Cardiac ventricle fibroblast (primary cell): ENCODE measurements around the gene CTNNBL1. TPM values are rescaled to one million over a fixed set of nuclear protein-coding genes. Genes with fewer than 3 reads are reported as not detected.

Source experiments
- total RNA-seq: library from RNA; depleted of rRNA; stranded (reverse); fragments of >200 nt; gene quantifications from 2 replicates; pipeline ENCODE4 v1.2.3, GENCODE V29; 2015

CTNNBL1 gene
- total RNA-seq, result 17.3 and 21.7 TPM in 2 replicates

GRCh38 chr20:37693635-37694626 is at the start of gene CTNNBL1:
TSS of gene CTNNBL1 (plus strand) at chr20:37694030. CDS start at chr20:37694123, 93 bp downstream.

DNA sequence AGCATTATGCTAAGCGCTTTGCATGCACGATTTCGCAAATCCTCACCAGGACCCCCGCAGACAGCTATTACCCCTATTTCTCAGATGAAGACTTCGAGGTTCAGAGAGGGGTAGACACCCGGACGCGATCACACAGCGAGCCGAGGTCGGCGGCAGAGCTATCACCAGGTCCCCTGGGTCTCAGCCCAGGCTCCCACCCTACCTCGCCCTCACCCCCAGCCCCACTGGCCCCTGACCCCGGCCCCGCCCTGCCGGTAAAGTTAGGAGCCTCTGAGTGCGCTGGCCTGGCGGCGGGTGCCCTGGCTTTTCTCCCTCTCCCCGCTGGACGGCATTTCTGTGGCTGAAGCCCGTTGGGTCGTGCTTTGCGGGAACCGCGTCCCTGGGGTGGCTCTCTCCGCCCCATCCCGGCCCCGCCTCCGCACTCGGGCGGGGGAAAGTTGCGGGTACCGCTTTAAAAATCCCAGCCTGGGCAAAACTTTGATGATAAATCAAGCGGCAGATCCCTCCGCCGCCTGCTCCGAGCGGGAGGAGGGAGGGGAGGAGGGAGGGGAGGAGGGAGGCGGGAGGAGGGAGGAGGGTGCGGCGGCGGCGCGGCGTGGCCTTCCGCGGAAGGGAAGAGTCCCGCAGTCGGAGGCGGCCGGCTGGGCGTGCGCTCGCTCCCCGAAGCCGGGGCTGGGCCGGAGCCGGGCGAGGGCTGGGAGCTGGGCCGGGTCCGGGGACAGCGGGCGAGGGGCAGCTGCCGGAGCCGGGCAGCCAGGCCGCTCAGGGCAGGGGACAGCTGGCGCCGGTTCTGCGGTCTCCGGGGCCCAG is 208.9 kb downstream of the CTNNBL1 start, which contains the start of gene VSTM2L:
TSS of gene VSTM2L (plus strand) at position 624 of the 810 bp plus-strand sequence. CDS start 224 bp downstream, outside the sequence.

Other genes with a start within 250 kb of the CTNNBL1 start
- not detected in 2 replicates for gene NNAT, start 172.8 kb upstream of the CTNNBL1 start, total RNA-seq
- 33.6 and 38.3 TPM in 2 replicates for gene BLCAP, start 166.2 kb upstream of the CTNNBL1 start, total RNA-seq
- gene VSTM2L, start 209.1 kb downstream of the CTNNBL1 start, total RNA-seq, result 0.44 and 1.9 TPM in 2 replicates